ENCODE measurements around the gene LIG1. TPM values are rescaled to one million over a fixed set of nuclear protein-coding genes. Genes with fewer than 3 reads are reported as not detected.
A peak's percentile ranks its signal among the peaks of the same experiment; 100 is the strongest.

The LIG1 gene
- total RNA-seq, 3 donors from 2014 or later = 6.1 to 31.8 (median 14.1) TPM

DNA sequence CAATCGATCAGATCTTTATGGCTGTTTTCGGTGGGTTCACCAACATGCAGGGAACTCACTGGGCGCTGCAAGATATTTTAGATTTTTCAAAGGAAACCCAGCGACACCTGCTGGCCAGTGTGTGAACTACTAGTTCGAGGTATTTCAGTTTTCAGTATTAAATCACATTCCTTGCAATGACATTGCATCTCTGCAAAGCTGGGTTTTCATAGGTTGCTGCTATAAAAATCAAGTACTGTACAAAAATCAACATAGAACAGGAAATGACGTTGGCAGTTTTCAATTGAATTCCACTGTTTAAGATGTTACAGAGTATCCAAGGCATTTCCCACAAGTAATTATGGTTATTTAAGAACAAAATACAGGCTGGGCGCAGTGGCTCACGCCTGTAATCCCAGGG is 17.6 kb downstream of the LIG1 start:
- intact Hi-C loops (cut with DNase I; ENCODE audit: low total_unique reads) = loop anchor here (10.0 kb wide), 1 partner anchor 188 kb away; no protein-coding TSS in a partner anchor
- no peak for TF ChIP-seq POLR2AphosphoS5 (IDR thresholded peaks at IDR 0.05)
- TF ChIP-seq, protein P1, sequence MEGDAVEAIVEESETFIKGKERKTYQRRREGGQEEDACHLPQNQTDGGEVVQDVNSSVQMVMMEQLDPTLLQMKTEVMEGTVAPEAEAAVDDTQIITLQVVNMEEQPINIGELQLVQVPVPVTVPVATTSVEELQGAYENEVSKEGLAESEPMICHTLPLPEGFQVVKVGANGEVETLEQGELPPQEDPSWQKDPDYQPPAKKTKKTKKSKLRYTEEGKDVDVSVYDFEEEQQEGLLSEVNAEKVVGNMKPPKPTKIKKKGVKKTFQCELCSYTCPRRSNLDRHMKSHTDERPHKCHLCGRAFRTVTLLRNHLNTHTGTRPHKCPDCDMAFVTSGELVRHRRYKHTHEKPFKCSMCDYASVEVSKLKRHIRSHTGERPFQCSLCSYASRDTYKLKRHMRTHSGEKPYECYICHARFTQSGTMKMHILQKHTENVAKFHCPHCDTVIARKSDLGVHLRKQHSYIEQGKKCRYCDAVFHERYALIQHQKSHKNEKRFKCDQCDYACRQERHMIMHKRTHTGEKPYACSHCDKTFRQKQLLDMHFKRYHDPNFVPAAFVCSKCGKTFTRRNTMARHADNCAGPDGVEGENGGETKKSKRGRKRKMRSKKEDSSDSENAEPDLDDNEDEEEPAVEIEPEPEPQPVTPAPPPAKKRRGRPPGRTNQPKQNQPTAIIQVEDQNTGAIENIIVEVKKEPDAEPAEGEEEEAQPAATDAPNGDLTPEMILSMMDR (IDR thresholded peaks at IDR 0.05) = peak; percentile 77 to 86 (median 78)
- H3K27me3 ChIP-seq = no peaks in the 10 kb centered on the region
- no peaks in the 10 kb centered on the region for H3K4me1 ChIP-seq
- H3K9me3 ChIP-seq = no peaks in the 10 kb centered on the region
- H3K4me3 ChIP-seq = no peak overlapping the region
- no peak overlapping the region for H3K27ac ChIP-seq
- no peaks in the 10 kb centered on the region for H3K36me3 ChIP-seq
- DNase-seq (ENCODE audit: low spot score in 2 of 2) = peak; percentile 49 to 61

DNA sequence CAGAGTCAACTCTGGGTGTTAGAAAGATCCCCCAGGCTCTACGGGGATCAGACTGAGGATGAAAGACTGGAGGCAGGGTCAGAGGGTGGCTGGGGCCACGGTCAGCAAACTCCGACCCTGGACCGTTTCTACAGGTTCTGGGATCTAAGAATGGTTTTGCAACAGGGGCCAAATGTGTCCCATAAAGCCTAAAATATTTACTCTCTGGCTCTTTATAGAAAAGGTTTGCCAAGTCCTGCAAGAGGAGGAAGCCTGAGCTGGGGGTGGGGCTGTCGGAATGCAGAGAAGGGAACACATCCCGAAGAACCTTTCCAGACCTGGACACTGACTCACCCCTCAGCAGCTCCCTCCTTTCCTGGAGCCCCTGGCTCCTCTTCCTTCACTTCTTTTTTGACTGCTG is 20.7 kb downstream of the LIG1 start:
- Histone ChIP-seq H3K27me3 (no peaks in the 10 kb centered on the region), H3K4me3 (no peak overlapping the region), H3K9me3 (no peaks in the 10 kb centered on the region), H3K27ac (no peak overlapping the region), H3K36me3 (peaks cover 5% of the 10 kb centered on the region), H3K4me1 (no peaks in the 10 kb centered on the region)
- intact Hi-C loops (cut with DNase I; ENCODE audit: low total_unique reads) = no loop called here
- no peak for TF ChIP-seq POLR2AphosphoS5 (IDR thresholded peaks at IDR 0.05)
- TF ChIP-seq POLR2A (IDR thresholded peaks at IDR 0.05) = no peak
- TF ChIP-seq, protein P1 (IDR thresholded peaks at IDR 0.05) = no peak
- no peak for DNase-seq (ENCODE audit: low spot score in 2 of 2)

DNA sequence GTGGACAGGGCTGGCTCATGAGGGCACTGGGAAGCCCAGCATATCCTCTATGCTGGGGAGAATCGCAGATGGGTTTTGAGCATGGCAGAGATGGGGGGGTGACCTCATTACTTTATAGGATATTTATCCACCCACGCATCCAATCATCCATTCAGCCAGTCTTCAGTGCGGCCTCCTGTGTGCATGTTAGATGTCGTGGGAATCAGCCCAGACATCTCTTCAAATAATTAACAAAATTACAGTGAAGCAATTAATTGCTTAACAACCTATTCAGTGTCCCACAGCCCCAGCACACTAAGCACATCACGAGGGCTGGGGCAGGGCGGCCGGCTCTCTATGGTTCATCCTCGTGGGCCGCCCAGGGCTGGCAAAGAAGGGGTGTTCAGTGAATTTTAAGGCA is 21.6 kb downstream of the LIG1 start:
- Histone ChIP-seq H3K4me1 (no peaks in the 10 kb centered on the region), H3K4me3 (no peak overlapping the region), H3K9me3 (no peaks in the 10 kb centered on the region), H3K36me3 (peaks cover 5% of the 10 kb centered on the region), H3K27me3 (no peaks in the 10 kb centered on the region), H3K27ac (no peak overlapping the region)
- DNase-seq (ENCODE audit: low spot score in 2 of 2) = no peak
- TF ChIP-seq, protein P1 (IDR thresholded peaks at IDR 0.05) = no peak
- no peak for TF ChIP-seq POLR2A (IDR thresholded peaks at IDR 0.05)
- no peak for TF ChIP-seq POLR2AphosphoS5 (IDR thresholded peaks at IDR 0.05)
- intact Hi-C loops (cut with DNase I; ENCODE audit: low total_unique reads) = no loop called here

DNA sequence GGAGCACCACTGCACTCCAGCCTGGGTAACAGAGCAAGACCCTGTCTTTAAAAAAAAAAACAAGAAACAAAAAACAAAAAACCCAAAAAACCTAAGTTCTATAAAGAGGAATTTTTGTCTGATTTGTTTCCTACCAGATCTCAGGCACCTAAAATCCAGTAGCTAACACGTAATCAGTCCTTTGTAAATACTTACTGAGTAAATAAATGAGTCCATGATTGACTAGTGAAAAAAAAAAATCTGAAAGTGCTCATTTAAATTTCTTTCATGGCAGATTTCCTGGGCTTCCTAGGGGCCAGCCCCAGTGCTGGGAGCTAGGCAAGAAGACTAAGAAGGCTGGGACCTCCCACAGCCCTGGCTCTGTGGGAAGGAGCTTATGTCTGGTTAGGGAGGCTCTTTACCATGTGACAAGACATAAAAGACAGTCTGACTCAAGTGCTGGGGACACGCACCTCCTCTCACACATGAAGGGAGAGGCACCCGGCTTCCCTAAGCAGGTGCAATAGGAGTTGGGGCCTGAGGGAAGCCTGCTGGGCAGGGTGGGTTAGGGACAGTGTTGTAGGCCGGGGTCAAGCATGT is 22.5 kb downstream of the LIG1 start:
- Histone ChIP-seq H3K9me3 (no peaks in the 10 kb centered on the region), H3K27me3 (no peaks in the 10 kb centered on the region), H3K36me3 (peaks cover 5% of the 10 kb centered on the region), H3K4me3 (no peak overlapping the region), H3K27ac (no peak overlapping the region), H3K4me1 (no peaks in the 10 kb centered on the region)
- DNase-seq (ENCODE audit: low spot score in 2 of 2) = no peak
- intact Hi-C loops (cut with DNase I; ENCODE audit: low total_unique reads) = no loop called here
- no peak for TF ChIP-seq POLR2AphosphoS5 (IDR thresholded peaks at IDR 0.05)
- TF ChIP-seq, protein P1 (IDR thresholded peaks at IDR 0.05) = no peak
- TF ChIP-seq POLR2A (IDR thresholded peaks at IDR 0.05) = no peak

DNA sequence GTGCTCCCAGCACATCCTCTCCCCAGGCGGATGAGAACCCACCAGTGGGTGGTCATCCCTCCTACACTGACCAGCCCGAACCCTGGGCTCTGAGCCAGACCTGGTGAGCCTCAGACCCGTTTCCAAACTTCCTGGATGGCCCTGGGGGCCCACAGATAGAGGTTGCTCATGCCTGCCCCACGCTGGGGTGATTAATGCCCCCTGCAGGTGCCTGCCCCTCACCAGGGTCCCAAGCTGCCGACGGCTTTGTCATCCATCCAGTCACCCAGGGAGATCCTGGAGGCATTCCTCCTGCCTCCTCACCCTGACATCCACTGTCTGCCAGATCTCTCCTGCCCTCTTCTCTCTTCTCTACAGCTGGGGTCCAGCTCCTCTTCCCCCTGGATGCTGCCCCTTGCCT is 31.1 kb downstream of the LIG1 start:
- TF ChIP-seq POLR2AphosphoS5 (IDR thresholded peaks at IDR 0.05) (no peak), POLR2A (IDR thresholded peaks at IDR 0.05) (no peak)
- TF ChIP-seq, protein P1 (IDR thresholded peaks at IDR 0.05) = no peak
- H3K27me3 ChIP-seq = no peaks in the 10 kb centered on the region
- intact Hi-C loops (cut with DNase I; ENCODE audit: low total_unique reads) = no loop called here
- H3K27ac ChIP-seq = no peak overlapping the region
- H3K36me3 ChIP-seq = no peaks in the 10 kb centered on the region
- H3K4me1 ChIP-seq = no peaks in the 10 kb centered on the region
- DNase-seq (ENCODE audit: low spot score in 2 of 2) = no peak
- H3K9me3 ChIP-seq = no peaks in the 10 kb centered on the region
- no peak overlapping the region for H3K4me3 ChIP-seq
